Ovary (tissue), 3 donors: ENCODE measurements around the gene DYRK1A.

Source experiments
- CTCF ChIP-seq, 3 donors: fragments of 450-650 bp in 2 of 3; fragments of 200-600 bp in 1 of 3; IDR thresholded peaks; one replicate each; pipeline versions ENCODE4 v1.5.1 to v1.8.0; 2016 to 2022; ENCODE audit warnings: antibody characterized with exemption in 3 of 3, mild to moderate bottlenecking in 1 of 3
- EP300 ChIP-seq: sonication (generic); formaldehyde crosslinking; IDR thresholded peaks from one replicate; pipeline ENCODE4 v1.6.1; 2017; ENCODE audit warnings: antibody characterized with exemption
- POLR2A ChIP-seq: fragments of 450-650 bp; IDR thresholded peaks from one replicate; pipeline ENCODE4 v1.6.1; 2017; ENCODE audit warnings: antibody characterized with exemption, mild to moderate bottlenecking, moderate library complexity
- donor health status: DM: no; HTN: no; CAD: no.

DNA sequence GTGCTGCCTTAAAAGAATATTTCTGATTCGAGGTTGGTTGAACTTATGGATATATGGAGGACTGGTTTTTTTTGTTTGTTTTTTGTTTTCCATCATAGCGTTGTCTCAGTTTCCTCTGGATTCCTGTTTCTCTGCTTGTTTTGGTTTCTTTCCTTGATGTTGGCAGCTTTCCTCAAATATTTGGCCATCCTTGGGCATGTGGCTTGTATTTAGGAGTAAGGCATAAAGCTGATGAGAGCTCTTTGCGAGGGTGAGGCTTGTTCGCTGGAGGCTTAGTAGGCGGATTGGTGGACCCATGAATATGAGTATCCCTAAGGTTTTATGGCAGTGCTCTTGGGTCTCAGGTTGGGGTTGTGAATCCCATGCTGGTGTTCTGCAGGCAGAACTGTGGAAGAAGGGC lies 22.9 kb downstream of the DYRK1A start:
- TF ChIP-seq EP300: no peak
- no peak for TF ChIP-seq CTCF (IDR thresholded peaks at IDR 0.05)
- no peak for TF ChIP-seq POLR2A
